ENCODE data around the gene IGSF11.
"Not testable (repeated sequence)": the region's sequence is repeated elsewhere in the genome, so short reads cannot be mapped to it uniquely, and the experiment has no call there.

Gene IGSF11

GRCh38 chr3:118859950-118860349 is 174.7 kb downstream of the IGSF11 start:
- no peak for DNase-seq

GRCh38 chr3:118851466-118852193 is 183.0 kb downstream of the IGSF11 start:
- DNase-seq: not testable (repeated sequence)

GRCh38 chr3:118850687-118851086 is 184.0 kb downstream of the IGSF11 start:
- no peak for DNase-seq

All from NCI-H1092 (cell line).